ENCODE measurements around the gene RCOR3.

DNA sequence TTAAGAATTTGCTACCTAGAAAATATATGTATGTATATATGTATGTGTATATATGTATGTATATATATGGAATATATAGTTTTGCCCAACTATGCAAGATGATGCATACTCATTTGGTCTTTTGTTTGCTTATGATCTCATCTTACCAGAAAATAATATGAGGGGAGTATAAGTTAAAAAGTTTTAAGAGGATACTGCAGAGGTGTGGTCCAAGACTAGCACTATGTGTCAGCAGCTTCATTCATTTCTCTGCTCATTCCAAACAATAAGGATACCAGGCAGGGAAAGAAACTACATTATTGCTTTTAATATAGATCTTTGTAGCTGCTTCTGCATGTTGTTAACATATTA is 22.8 kb downstream of the RCOR3 start:
- TF ChIP-seq, protein P1, sequence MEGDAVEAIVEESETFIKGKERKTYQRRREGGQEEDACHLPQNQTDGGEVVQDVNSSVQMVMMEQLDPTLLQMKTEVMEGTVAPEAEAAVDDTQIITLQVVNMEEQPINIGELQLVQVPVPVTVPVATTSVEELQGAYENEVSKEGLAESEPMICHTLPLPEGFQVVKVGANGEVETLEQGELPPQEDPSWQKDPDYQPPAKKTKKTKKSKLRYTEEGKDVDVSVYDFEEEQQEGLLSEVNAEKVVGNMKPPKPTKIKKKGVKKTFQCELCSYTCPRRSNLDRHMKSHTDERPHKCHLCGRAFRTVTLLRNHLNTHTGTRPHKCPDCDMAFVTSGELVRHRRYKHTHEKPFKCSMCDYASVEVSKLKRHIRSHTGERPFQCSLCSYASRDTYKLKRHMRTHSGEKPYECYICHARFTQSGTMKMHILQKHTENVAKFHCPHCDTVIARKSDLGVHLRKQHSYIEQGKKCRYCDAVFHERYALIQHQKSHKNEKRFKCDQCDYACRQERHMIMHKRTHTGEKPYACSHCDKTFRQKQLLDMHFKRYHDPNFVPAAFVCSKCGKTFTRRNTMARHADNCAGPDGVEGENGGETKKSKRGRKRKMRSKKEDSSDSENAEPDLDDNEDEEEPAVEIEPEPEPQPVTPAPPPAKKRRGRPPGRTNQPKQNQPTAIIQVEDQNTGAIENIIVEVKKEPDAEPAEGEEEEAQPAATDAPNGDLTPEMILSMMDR (IDR thresholded peaks at IDR 0.05) = no peak
- TF ChIP-seq POLR2AphosphoS5 (IDR thresholded peaks at IDR 0.05) = no peak
